Body of pancreas (tissue), 4 donors: ENCODE measurements around the gene EFNB1. TPM values are rescaled to one million over a fixed set of nuclear protein-coding genes. Genes with fewer than 3 reads are reported as not detected.

ENCODE experiments used
- ATAC-seq: fragments of 150-250 bp; one replicate; pipeline ENCODE4 v1.9.1; 2016
- DNase-seq, 4 donors: peaks; one replicate each; pipeline ENCODE4 v3.0.0-alpha.2; 2019
- H3K27ac ChIP-seq, 4 donors: fragments of 200-600 bp; sonication (generic); 1 replicate in 3 of 4; 2 replicates in 1 of 4; pipeline versions ENCODE4 v1.5.1 to v1.6.1; 2016 to 2019; ENCODE audit warnings: mild to moderate bottlenecking in 1 of 4, mixed read lengths in 1 of 4, moderate library complexity in 1 of 4
- H3K27me3 ChIP-seq, 2 donors: fragments of 200-600 bp; sonication (generic); one replicate each; pipeline ENCODE4 v1.6.0; 2016; ENCODE audit warnings: mild to moderate bottlenecking in 1 of 2
- H3K36me3 ChIP-seq, 2 donors: fragments of 200-600 bp; sonication (generic); replicated peaks in 1 of 2; 2 replicates each; pipeline ENCODE4 v1.5.1; 2016; ENCODE audit warnings: low read depth in 2 of 2; ENCODE audit not compliant: insufficient read depth in 1 of 2
- H3K4me1 ChIP-seq: fragments of 200-600 bp; sonication (generic); one replicate; pipeline ENCODE4 v1.6.0; 2016
- H3K4me3 ChIP-seq, 2 donors: fragments of 200-600 bp; sonication (generic); 1 replicate in 1 of 2; 2 replicates in 1 of 2; pipeline ENCODE4 v1.5.1; 2016 to 2019
- H3K9me3 ChIP-seq, 3 donors: fragments of 200-600 bp; sonication (generic); 1 replicate in 2 of 3; 2 replicates in 1 of 3; pipeline ENCODE4 v1.5.1; 2016
- POLR2A ChIP-seq, 3 donors: fragments of 450-650 bp; IDR thresholded peaks; one replicate each; pipeline ENCODE4 v1.6.1; 2016; ENCODE audit warnings: antibody characterized with exemption in 3 of 3, mild to moderate bottlenecking in 2 of 3
- WGBS, 2 donors: methylation state at CpG; one replicate each; pipeline ENCODE4 v1.1.5; 2017; 5-methylcytosine and 5-hydroxymethylcytosine counted together
- intact Hi-C: fragments of 100-400 bp; cut with DNase I; formaldehyde crosslinking; loops from one replicate; pipeline ENCODE4 v1.15.1; 2023
- total RNA-seq, 2 donors: library from RNA; depleted of rRNA; stranded (reverse); fragments of >200 nt; gene quantifications; one replicate each; pipeline ENCODE4 v1.1.0, GENCODE V29; 2016
- TF ChIP-seq, protein P1 (sequence below), 7 experiments: fragments of 450-650 bp in 4 of 7; fragments of 200-600 bp in 3 of 7; sonication (generic) in 3 of 7; IDR thresholded peaks; one replicate each; pipeline ENCODE4 v1.5.1; 2016 to 2019; ENCODE audit warnings: antibody characterized with exemption in 7 of 7

The EFNB1 gene
- total RNA-seq, 2 donors from 2014 or later: 10.9 to 12.5 TPM

GRCh38 chrX:68823413-68824151, 5.2 kb upstream of the EFNB1 start:
- H3K4me3 ChIP-seq: no peak overlapping the region
- H3K9me3 ChIP-seq: no peaks in the 10 kb centered on the region
- intact Hi-C loops: loop anchor here (10.0 kb wide), 1 partner anchor 401 kb away; no protein-coding TSS in a partner anchor
- H3K27ac ChIP-seq: no peak overlapping the region
- no peaks in the 10 kb centered on the region for H3K4me1 ChIP-seq
- TF ChIP-seq POLR2A (IDR thresholded peaks at IDR 0.05): no peak
- TF ChIP-seq, protein P1, sequence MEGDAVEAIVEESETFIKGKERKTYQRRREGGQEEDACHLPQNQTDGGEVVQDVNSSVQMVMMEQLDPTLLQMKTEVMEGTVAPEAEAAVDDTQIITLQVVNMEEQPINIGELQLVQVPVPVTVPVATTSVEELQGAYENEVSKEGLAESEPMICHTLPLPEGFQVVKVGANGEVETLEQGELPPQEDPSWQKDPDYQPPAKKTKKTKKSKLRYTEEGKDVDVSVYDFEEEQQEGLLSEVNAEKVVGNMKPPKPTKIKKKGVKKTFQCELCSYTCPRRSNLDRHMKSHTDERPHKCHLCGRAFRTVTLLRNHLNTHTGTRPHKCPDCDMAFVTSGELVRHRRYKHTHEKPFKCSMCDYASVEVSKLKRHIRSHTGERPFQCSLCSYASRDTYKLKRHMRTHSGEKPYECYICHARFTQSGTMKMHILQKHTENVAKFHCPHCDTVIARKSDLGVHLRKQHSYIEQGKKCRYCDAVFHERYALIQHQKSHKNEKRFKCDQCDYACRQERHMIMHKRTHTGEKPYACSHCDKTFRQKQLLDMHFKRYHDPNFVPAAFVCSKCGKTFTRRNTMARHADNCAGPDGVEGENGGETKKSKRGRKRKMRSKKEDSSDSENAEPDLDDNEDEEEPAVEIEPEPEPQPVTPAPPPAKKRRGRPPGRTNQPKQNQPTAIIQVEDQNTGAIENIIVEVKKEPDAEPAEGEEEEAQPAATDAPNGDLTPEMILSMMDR (IDR thresholded peaks at IDR 0.05): no peak
- DNase-seq (no peak), ATAC-seq (no peak)
- H3K27me3 ChIP-seq: no peaks in the 10 kb centered on the region
- 63 to 65% methylated on average over 2 to 9 of the region's 10 CpGs for WGBS, 2 donors
- no peaks in the 10 kb centered on the region for H3K36me3 ChIP-seq

GRCh38 chrX:68824152-68824433, 4.7 kb upstream of the EFNB1 start:
- Histone ChIP-seq H3K4me3 (no peak overlapping the region), H3K4me1 (no peaks in the 10 kb centered on the region), H3K36me3 (no peaks in the 10 kb centered on the region), H3K27ac (no peak overlapping the region), H3K9me3 (no peaks in the 10 kb centered on the region), H3K27me3 (no peaks in the 10 kb centered on the region)
- DNase-seq: no peak
- TF ChIP-seq, protein P1 (IDR thresholded peaks at IDR 0.05): no peak
- no peak for TF ChIP-seq POLR2A (IDR thresholded peaks at IDR 0.05)
- ATAC-seq: no peak
- intact Hi-C loops: loop anchor here (10.0 kb wide), 1 partner anchor 401 kb away; no protein-coding TSS in a partner anchor

- no peak for DNase-seq
- intact Hi-C loops: loop anchor here (5.0 to 10.0 kb wide), 2 partner anchors 238 to 400 kb away; no protein-coding TSS in a partner anchor
- Histone ChIP-seq H3K27me3 (no peaks in the 10 kb centered on the region), H3K27ac (no peak overlapping the region), H3K4me3 (no peak overlapping the region), H3K4me1 (no peaks in the 10 kb centered on the region), H3K9me3 (no peaks in the 10 kb centered on the region), H3K36me3 (no peaks in the 10 kb centered on the region)
- ATAC-seq: no peak
- TF ChIP-seq POLR2A (IDR thresholded peaks at IDR 0.05): no peak
- TF ChIP-seq, protein P1 (IDR thresholded peaks at IDR 0.05): no peak
- 0 to 80% methylated on average over 1 to 2 of the region's 5 CpGs for WGBS, 2 donors
Measured at GRCh38 chrX:68824565-68825125, 4.2 kb upstream of the EFNB1 start.

GRCh38 chrX:68826113-68826980, 2.5 kb upstream of the EFNB1 start:
- intact Hi-C loops: loop anchor here (5.0 to 10.0 kb wide), 2 partner anchors 236 to 398 kb away; no protein-coding TSS in a partner anchor
- TF ChIP-seq, protein P1 (IDR thresholded peaks at IDR 0.05): no peak
- TF ChIP-seq POLR2A (IDR thresholded peaks at IDR 0.05): no peak
- Histone ChIP-seq H3K27ac (no peak overlapping the region), H3K36me3 (no peaks in the 10 kb centered on the region), H3K9me3 (no peaks in the 10 kb centered on the region), H3K27me3 (no peaks in the 10 kb centered on the region), H3K4me1 (peaks cover 7% of the 10 kb centered on the region), H3K4me3 (no peak overlapping the region)
- WGBS, 2 donors: 54 to 57% methylated on average over 3 to 10 of the region's 10 CpGs
- DNase-seq (no peak), ATAC-seq (no peak)
